Activated naive CD4-positive, alpha-beta T cell treated with anti-CD3 and anti-CD28 coated beads, Interleukin-2, amount 10 ng/mL, durations not matched to agents 7 days and 5 days (primary cell): ENCODE data around the gene GPC6.

Source experiments
- CTCF ChIA-PET: fragments of 350-600 bp; sonication (Branson Sonifier 250); formaldehyde crosslinking; loops from one replicate; lab custom pipeline; 2021; ENCODE audit warnings: antibody characterized with exemption; lab: Charles Lee
- DNase-seq: peaks from one replicate; pipeline ENCODE4 v3.0.0-alpha.2; 2020
- H3K27ac Mint-ChIP-seq: one replicate; pipeline ENCODE4 v1.8.0; 2021; ENCODE audit warnings: mild to moderate bottlenecking, moderate library complexity, mixed read lengths
- H3K27me3 Mint-ChIP-seq: one replicate; pipeline ENCODE4 v1.8.0; 2021; ENCODE audit warnings: mild to moderate bottlenecking, mixed read lengths
- H3K36me3 Mint-ChIP-seq: one replicate; pipeline ENCODE4 v1.8.0; 2021; ENCODE audit warnings: mixed read lengths
- H3K4me1 Mint-ChIP-seq: one replicate; pipeline ENCODE4 v1.8.0; 2021; ENCODE audit warnings: mixed read lengths
- H3K4me3 Mint-ChIP-seq: one replicate; pipeline ENCODE4 v1.8.0; 2021; ENCODE audit warnings: mild to moderate bottlenecking, moderate library complexity, mixed read lengths
- H3K9me3 Mint-ChIP-seq: one replicate; pipeline ENCODE4 v1.8.0; 2021; ENCODE audit warnings: mixed read lengths

Gene GPC6

GRCh38 chr13:94305033-94305432 is 1078.4 kb downstream of the GPC6 start:
- Mint-ChIP-seq H3K9me3 (no peaks in the 10 kb centered on the region), H3K4me3 (no peak overlapping the region), H3K27ac (no peak overlapping the region), H3K27me3 (peaks cover 4% of the 10 kb centered on the region), H3K4me1 (peaks cover 4% of the 10 kb centered on the region), H3K36me3 (no peaks in the 10 kb centered on the region)
- CTCF ChIA-PET = no interaction called here
- no peak for DNase-seq

DNA sequence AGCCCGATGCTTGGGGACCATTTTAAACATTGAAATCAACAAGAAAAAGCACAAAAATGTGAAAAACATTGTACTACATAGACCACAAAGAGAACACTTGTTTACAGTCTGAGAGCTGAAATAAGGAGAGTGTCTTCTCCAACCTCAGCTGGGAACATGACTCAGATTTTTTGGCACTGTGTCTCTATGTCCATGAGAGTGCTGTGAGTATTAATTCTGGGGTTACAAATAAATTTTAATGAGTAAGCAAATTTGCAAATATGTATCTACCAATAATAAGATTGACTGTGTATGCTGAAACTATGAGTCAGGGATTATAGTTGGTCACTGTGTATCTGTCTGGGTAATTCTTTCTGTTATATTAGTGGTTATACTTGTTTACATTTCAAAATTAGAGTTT is 1078.9 kb downstream of the GPC6 start:
- H3K4me3 Mint-ChIP-seq = no peak overlapping the region
- peaks cover 4% of the 10 kb centered on the region for H3K27me3 Mint-ChIP-seq
- no peaks in the 10 kb centered on the region for H3K36me3 Mint-ChIP-seq
- no peaks in the 10 kb centered on the region for H3K9me3 Mint-ChIP-seq
- H3K27ac Mint-ChIP-seq = no peak overlapping the region
- no peak for DNase-seq
- peaks cover 4% of the 10 kb centered on the region for H3K4me1 Mint-ChIP-seq
- CTCF ChIA-PET = no interaction called here

- CTCF ChIA-PET = no interaction called here
- H3K27me3 Mint-ChIP-seq = peaks cover 4% of the 10 kb centered on the region
- H3K36me3 Mint-ChIP-seq = no peaks in the 10 kb centered on the region
- peaks cover 4% of the 10 kb centered on the region for H3K4me1 Mint-ChIP-seq
- H3K9me3 Mint-ChIP-seq = no peaks in the 10 kb centered on the region
- H3K4me3 Mint-ChIP-seq = no peak overlapping the region
- no peak for DNase-seq
- H3K27ac Mint-ChIP-seq = no peak overlapping the region
Observed at GRCh38 chr13:94305934-94306333, 1079.3 kb downstream of the GPC6 start.

DNA sequence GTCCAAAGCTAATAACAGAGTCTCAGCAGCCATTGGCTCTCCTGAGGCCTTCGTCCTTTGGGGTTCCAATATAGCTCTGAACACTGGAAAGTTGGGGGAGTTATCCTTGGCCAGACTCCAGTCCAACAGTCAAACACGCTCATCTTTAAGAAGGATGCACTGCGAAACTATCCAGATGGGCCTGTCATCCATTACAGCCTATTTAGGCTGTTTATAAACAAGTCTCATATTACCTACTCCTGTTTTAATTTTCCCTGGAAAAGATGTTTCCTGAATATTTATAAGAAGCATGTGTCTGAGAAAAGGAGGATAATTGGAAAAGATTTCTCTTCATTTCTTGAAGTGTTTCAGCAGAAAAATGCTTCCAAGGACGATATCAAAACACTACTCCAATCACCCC is 1082.2 kb downstream of the GPC6 start:
- DNase-seq = no peak
- no peak overlapping the region for H3K27ac Mint-ChIP-seq
- H3K36me3 Mint-ChIP-seq = no peaks in the 10 kb centered on the region
- H3K4me3 Mint-ChIP-seq = no peak overlapping the region
- H3K9me3 Mint-ChIP-seq = no peaks in the 10 kb centered on the region
- H3K4me1 Mint-ChIP-seq = peaks cover 7% of the 10 kb centered on the region
- CTCF ChIA-PET = interaction anchor here (0.5 kb wide), 1 partner anchor 840 kb away, joined by 3 read pairs; no protein-coding TSS in a partner anchor
- H3K27me3 Mint-ChIP-seq = peaks cover 4% of the 10 kb centered on the region

- DNase-seq = no peak
- no peaks in the 10 kb centered on the region for H3K9me3 Mint-ChIP-seq
- CTCF ChIA-PET = no interaction called here
- no peak overlapping the region for H3K27ac Mint-ChIP-seq
- peaks cover 4% of the 10 kb centered on the region for H3K27me3 Mint-ChIP-seq
- no peak overlapping the region for H3K4me3 Mint-ChIP-seq
- H3K36me3 Mint-ChIP-seq = no peaks in the 10 kb centered on the region
- peaks cover 4% of the 10 kb centered on the region for H3K4me1 Mint-ChIP-seq
Observed at GRCh38 chr13:94309576-94309975, 1083.0 kb downstream of the GPC6 start.

GRCh38 chr13:94309997-94310855 is 1083.6 kb downstream of the GPC6 start:
- no peaks in the 10 kb centered on the region for H3K36me3 Mint-ChIP-seq
- H3K4me3 Mint-ChIP-seq = no peak overlapping the region
- no peak overlapping the region for H3K27ac Mint-ChIP-seq
- no peak for DNase-seq
- peaks cover under 1% of the 10 kb centered on the region for H3K9me3 Mint-ChIP-seq
- CTCF ChIA-PET = no interaction called here
- H3K27me3 Mint-ChIP-seq = peaks cover 4% of the 10 kb centered on the region
- H3K4me1 Mint-ChIP-seq = peaks cover 6% of the 10 kb centered on the region

DNA sequence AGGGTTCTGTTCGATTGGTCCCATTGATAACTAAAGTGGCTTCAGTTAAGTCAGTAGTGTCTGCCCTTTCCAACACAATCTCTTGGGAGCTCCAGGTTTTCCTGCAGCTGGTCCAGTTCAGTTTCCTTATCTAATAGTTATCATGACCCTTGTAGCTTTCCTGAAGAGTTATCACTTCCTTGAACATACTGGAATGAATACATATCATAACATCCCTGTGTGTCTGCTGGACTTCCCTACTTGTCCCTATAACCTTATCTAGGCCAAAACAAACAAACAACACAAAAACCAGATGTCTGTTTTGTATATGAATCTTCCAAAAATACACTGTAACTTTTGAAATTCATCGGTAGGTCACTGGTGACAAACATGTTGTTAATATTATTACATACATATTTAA is 1085.3 kb downstream of the GPC6 start:
- Mint-ChIP-seq H3K4me3 (no peak overlapping the region), H3K36me3 (peaks cover 2% of the 10 kb centered on the region), H3K4me1 (peaks cover 19% of the 10 kb centered on the region), H3K27ac (no peak overlapping the region), H3K27me3 (peaks cover 4% of the 10 kb centered on the region), H3K9me3 (peaks cover 7% of the 10 kb centered on the region)
- CTCF ChIA-PET = interaction anchor here (1.1 to 1.3 kb wide), 3 partner anchors 12 to 34 kb away, joined by 3 read pairs; no protein-coding TSS in a partner anchor
- no peak for DNase-seq

- H3K4me1 Mint-ChIP-seq = peaks cover 26% of the 10 kb centered on the region
- CTCF ChIA-PET = interaction anchor here (1.1 to 1.3 kb wide), 3 partner anchors 11 to 33 kb away, joined by 3 read pairs; no protein-coding TSS in a partner anchor
Observed at GRCh38 chr13:94312511-94313216, 1086.1 kb downstream of the GPC6 start.

DNA sequence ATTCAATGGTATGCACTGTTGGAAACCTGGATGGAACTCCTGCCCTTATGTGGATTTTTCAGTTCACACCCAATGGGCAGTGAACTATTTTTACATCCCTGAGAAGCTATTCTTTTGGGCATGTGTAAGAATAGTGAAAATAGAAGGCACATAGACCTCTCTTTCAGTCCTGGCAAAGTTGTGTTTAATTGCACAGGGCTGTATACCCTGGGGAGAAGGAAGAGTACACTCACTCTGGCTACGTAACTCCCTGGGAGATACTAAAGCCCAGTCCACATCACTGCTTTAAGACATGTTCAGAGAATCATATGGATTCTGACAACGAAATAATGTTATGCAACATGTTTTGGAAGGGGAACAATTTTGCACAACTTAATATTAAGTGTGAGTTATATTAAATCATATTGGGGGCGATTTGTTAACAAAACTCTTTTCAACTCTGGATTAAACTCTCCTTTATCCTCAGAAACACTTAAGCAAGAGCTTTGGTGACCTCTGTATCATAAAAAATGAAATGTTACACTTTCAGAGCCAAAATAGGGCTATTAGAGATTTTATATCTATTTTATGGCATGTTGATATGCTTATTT is 1086.8 kb downstream of the GPC6 start:
- no peak overlapping the region for H3K4me3 Mint-ChIP-seq
- H3K9me3 Mint-ChIP-seq = peaks cover 7% of the 10 kb centered on the region

More at GRCh38 chr13:94312511-94313216, 1086.1 kb downstream of the GPC6 start:
- Mint-ChIP-seq H3K27me3 (no peaks in the 10 kb centered on the region), H3K27ac (peak overlapping the region; percentile 74), H3K4me3 (no peak overlapping the region), H3K9me3 (peaks cover 7% of the 10 kb centered on the region), H3K36me3 (peaks cover 2% of the 10 kb centered on the region)
- DNase-seq = no peak

DNA sequence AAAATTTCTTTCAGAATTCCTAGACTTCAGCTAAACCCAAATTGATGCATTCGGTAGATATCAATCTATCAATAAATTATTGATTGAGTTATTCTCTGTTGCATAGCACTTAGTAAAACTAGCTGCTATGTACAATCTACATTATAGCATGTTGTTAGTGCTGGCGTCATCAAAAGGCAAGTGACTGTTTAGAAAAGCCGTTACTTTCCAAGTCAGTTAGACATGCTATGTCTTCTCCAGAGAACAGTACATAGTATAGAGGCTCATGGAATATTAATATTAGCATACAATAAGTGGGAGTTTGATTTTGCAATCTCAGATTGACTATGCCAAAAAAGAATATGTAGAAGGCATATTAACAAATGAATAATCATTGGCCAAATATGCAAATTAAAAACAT is 1087.3 kb downstream of the GPC6 start:
- CTCF ChIA-PET = no interaction called here
- H3K36me3 Mint-ChIP-seq = peaks cover 2% of the 10 kb centered on the region
- H3K9me3 Mint-ChIP-seq = peaks cover 7% of the 10 kb centered on the region
- H3K4me1 Mint-ChIP-seq = peaks cover 33% of the 10 kb centered on the region
- H3K27ac Mint-ChIP-seq = no peak overlapping the region
- H3K4me3 Mint-ChIP-seq = no peak overlapping the region
- no peaks in the 10 kb centered on the region for H3K27me3 Mint-ChIP-seq
- DNase-seq = no peak

More for the DNA sequence above, 1086.8 kb downstream of the GPC6 start:
- CTCF ChIA-PET = no interaction called here
- Mint-ChIP-seq H3K4me1 (peaks cover 32% of the 10 kb centered on the region), H3K27ac (no peak overlapping the region), H3K36me3 (peaks cover 2% of the 10 kb centered on the region), H3K27me3 (no peaks in the 10 kb centered on the region)
- no peak for DNase-seq

GRCh38 chr13:94315188-94315587 is 1088.6 kb downstream of the GPC6 start:
- Mint-ChIP-seq H3K4me3 (no peak overlapping the region), H3K4me1 (peaks cover 36% of the 10 kb centered on the region), H3K27me3 (no peaks in the 10 kb centered on the region), H3K9me3 (peaks cover 7% of the 10 kb centered on the region), H3K36me3 (peaks cover 2% of the 10 kb centered on the region), H3K27ac (no peak overlapping the region)
- CTCF ChIA-PET = no interaction called here
- DNase-seq = no peak

GRCh38 chr13:94317063-94317491 is 1090.5 kb downstream of the GPC6 start:
- Mint-ChIP-seq H3K27ac (peak overlapping the region; percentile 79), H3K27me3 (no peaks in the 10 kb centered on the region), H3K4me1 (peaks cover 39% of the 10 kb centered on the region), H3K4me3 (no peak overlapping the region), H3K36me3 (peaks cover 10% of the 10 kb centered on the region), H3K9me3 (peaks cover 17% of the 10 kb centered on the region)
- DNase-seq = no peak
- CTCF ChIA-PET = interaction anchor here (1.1 to 1.3 kb wide), 3 partner anchors 8 to 80 kb away, joined by 3 to 4 read pairs (median 3); no protein-coding TSS in a partner anchor

GRCh38 chr13:94318418-94318817 is 1091.8 kb downstream of the GPC6 start:
- no peak overlapping the region for H3K27ac Mint-ChIP-seq
- H3K4me3 Mint-ChIP-seq = no peak overlapping the region
- peaks cover 47% of the 10 kb centered on the region for H3K4me1 Mint-ChIP-seq
- no peaks in the 10 kb centered on the region for H3K27me3 Mint-ChIP-seq
- DNase-seq = no peak
- peaks cover 16% of the 10 kb centered on the region for H3K36me3 Mint-ChIP-seq
- CTCF ChIA-PET = no interaction called here
- H3K9me3 Mint-ChIP-seq = peaks cover 24% of the 10 kb centered on the region

GRCh38 chr13:94319501-94319900 is 1092.9 kb downstream of the GPC6 start:
- Mint-ChIP-seq H3K27ac (no peak overlapping the region), H3K36me3 (peaks cover 22% of the 10 kb centered on the region), H3K9me3 (peaks cover 27% of the 10 kb centered on the region), H3K27me3 (no peaks in the 10 kb centered on the region), H3K4me1 (peaks cover 58% of the 10 kb centered on the region), H3K4me3 (no peak overlapping the region)
- CTCF ChIA-PET = no interaction called here
- no peak for DNase-seq
